ENCODE data around the gene SKA1.

Gene SKA1, protein sequence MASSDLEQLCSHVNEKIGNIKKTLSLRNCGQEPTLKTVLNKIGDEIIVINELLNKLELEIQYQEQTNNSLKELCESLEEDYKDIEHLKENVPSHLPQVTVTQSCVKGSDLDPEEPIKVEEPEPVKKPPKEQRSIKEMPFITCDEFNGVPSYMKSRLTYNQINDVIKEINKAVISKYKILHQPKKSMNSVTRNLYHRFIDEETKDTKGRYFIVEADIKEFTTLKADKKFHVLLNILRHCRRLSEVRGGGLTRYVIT

DNA sequence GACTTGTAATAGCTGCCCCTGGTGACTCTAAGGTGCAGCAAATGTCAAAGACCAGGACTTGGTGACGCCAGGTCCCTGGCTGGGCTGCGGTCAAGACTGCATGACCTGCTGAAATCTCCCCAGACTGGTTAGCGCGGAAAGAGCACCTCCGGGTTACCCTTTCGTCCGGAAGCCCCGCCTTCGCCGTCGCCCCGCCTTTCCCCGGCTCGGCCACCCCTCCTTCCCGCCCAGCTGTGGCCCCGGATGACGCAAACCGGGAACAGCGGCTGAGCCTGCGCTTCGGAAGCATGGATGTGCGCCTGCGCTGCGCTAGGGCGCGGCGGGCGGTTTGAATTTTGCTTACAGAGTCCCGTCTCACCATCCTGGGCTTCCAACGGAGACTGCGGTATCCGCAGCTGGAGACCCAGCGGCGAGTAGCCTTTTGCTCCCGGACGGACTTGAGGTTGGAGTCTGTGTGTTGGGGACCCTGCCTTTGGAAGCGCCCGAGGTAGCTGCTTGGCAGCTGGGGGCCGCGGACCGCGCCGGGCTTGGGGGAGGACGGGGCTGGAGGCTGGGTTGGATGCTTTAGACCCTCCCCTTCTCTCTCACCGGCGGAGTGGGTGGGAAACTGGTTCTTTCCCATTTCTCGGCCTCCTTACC, at the start of gene SKA1:
Gene SKA1 (plus strand): TSS at position 294 of the 639 bp plus-strand sequence. CDS start 785 bp downstream, outside the sequence.
- DNase-seq, result peak; percentile 93 to 98

DNA sequence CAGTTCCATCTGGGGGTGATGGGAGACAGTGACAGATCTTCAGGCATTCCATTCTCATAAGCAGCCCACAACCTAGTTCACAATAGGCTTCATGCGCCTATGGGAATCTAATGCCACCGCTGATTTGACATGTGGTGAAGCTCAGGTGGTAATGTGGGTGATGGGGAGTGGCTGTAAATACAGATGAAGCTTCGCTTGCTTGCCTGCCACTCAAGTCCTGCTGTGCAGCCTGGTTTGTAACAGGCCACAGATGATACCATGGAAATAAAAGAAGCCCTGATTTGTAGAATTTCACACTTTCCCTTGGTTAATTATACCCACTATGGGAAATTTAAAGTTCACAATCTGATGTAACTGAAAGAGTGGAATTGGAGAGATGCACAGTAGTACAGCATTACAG, 46.9 kb upstream of the SKA1 start:
- DNase-seq, result no peak

DNA sequence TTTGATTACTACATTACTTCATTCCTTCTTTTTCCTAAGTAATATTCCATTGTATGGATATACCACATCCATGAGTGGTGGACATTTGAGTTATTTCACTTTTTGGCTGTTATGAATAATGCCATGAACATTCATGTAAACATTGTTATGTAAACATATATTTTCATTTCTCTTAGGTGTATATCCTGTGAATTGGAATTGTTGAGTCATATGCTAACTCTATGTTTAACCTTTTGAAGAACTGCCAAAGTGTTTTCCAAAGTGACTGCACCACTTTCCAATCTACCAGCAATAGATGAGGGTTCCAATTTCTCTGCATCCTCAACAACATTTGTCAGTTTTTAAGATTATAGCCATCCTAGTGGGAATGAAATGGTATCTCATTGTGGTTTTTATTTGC, 44.7 kb upstream of the SKA1 start:
- DNase-seq, result no peak

DNA sequence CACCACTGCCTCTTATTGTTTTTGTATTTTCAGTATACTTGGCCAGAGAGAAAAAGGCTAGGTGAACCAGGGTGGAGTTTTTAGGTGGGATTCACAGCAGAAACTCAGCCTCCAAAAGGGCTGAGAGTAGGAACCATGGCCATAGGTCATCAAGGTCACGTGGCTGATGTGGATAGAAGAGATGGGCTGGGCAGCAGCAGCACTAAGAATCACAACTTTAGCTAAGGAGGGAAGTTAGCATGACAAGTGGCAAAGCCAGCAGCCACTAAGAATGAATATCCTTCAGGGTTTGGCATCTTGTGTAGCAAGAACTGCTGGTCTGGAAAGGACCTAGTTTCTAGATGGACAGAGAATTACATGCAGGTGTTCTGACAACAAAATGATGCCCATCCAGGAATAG, 43.2 kb upstream of the SKA1 start:
- DNase-seq, result no peak

DNA sequence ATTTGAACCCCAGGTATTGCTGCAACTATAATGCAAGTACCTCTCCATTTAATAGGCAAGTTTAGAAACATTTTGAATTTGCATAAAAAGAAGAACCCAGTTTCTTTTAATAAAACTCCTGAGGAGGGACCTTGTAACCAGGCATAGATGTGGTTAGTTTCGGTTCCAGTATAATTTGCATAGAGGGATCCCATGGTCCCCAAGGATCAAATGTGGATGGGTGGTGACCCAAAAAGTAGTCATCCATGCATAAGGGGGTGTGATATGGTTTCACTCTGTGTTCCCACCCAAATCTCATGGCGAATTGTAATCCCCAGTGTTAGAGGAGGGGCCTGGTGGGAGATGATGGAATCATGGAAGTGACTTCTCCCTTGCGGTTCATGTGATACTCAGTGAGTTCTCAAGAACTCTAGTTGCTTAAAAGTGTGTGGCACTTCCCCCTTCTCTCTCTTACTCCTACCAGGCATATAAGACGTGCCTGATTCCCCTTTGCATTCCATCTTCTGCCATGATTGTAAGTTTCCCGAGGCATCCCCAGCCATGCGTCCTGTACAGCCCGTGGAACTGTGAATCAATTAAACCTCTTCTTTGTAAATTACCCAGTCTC, 40.2 kb upstream of the SKA1 start:
- no peak for DNase-seq

DNA sequence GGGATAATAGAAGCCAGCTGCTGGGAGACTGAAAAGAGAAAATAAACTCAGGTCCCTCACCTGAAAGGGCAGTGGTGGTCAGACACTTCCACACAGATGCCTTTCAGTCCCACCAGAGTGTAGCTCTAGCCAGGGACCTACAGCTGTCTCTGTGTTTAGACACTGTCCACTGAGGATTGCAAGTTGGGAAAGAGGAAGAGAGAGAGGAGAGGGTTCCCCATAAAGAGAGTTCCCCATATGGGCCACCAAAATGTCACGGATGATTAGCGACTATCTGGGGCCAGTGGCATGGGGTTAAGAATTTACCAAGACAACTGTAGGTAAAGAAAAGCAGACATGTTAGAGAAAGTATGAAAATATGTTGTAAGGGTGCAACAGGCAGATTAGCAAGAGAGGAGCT, 36.7 kb upstream of the SKA1 start:
- no peak for DNase-seq

DNA sequence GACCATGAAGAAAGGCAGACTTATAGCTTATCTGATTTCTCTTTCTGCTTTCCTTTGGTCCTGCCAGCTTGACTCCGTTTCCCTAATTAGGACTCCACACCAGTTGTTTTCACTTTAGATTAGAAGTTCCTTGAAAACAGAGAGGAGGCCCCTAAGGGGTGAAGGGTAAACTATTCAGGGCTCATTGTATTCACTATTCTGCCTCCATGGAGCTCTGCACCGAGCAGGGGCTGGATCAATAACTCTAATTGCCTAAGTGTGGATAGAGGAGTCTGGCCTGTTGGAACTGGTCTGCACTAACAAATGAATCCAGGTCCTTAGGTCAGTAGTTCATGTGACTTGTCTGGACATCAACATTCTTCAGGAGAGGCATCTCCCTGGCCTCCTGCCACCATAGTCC, 36.1 kb upstream of the SKA1 start:
- no peak for DNase-seq

DNA sequence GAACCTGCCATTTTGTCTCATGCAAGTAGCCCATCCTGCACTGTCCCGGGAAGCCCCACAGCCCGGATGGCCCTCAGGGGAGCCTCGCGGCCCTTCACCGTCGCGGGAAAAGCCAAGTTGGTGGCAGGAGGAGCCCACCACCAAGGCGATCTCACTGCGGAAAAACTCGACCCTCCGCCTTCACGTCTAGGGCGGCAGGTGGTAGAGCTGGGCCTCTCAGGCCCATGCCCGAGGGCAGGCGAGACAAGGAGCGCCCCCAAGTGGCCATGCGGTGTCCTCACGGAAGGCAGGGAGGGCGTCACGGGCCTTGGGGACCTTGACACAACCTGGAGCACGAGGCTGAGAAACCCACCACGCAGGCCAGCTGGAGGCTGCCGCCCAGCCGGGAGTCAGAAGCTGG, 34.8 kb upstream of the SKA1 start:
- DNase-seq, result no peak

DNA sequence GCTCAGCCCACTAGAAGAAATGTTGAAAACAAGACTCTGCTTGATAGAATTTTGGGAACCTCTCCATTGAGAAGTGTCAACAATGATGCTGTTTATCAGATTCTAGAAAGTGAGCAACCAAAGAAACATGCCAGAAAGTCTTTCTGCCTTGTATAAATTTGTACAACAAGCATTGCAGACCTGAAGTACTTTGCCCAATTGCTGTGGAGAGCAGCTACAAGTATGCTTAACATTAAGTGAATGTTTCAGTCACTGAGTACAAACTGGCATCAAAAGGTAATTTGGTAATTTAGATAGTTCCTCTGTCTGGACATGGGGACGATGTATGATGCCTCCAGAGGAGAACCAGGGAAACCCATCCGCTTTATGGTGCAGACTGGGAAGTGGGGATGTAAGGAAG, 33.4 kb upstream of the SKA1 start:
- DNase-seq, result no peak

DNA sequence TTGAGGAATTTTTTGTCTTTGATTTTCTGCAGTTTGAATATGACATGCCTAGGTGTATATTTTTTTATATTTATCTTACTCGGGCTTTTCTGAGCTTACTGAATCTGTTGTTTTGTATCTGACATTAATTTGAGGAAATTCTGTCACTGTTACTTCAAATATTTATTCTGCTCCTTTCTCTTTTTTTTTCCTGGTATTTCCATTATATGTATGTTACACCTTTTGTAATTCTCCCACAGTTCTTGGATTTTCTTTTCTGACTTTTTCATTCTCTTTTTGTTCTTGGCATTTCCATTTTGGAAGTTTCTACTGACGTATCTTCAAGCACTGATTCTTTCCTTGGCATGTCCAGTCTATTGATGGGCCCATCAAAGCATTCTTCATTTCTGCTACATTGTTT, 24.1 kb upstream of the SKA1 start:
- no peak for DNase-seq

DNA sequence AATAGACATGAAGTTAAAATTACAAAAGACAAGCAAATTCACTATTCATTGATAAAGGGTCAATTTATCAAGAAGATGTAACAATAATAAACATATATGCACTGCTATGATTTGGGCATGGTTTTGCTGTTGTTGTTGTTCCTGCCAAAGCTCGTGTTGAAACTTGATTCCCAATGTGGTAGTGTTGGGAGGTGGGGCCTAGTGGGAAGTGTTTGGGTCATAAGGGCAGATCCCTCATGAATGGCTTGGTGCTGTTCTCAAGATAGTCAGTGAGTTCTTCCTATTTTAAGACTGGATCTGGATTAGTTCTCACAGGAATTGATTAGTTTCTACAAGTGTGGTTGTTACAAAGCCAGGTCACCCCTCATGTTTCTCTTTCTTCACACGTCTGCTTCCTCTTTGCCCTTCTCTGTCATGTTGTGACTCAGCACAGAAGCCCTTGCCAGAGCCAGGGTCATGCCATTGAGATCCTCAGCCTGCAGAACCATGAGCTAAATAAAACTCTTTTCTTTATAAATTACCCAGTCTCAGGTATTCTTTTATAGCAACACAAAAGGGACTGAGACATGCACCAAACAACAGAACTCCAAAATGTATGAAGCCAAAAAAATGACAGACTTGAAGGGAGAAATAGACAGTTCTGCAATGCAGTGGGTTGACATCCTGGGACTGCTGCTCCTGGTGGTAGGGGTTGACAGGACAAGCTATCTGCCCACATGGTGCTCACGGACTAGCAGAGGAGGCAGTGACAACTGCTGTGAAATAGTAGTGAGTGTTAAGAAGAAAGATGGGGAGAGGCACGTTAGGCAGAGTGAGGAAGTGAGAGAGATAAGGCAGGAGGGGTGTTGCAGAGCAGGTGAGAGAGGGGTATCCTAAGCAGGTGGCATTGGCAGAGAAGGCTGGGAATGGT, 18.6 kb upstream of the SKA1 start:
- DNase-seq, result peak; percentile 64 to 80

DNA sequence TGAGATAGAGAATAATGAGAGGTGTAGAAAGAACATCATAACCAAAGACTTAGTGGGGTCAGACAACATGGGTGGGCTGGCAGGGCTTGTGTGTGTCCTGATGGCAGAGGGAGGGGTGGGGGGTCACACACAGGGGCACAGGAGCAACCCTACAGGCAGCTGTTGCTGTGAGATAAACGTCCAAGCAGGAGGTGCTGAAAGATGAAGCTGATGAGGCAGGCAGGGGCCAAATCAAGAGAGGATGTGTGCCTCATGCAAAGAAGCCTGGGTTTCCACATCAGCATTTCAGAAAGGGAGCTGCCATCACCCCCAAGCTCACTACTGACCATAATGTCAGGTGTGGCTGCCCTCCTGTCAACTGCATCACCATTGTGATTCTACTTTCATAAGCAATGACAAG, 16.0 kb upstream of the SKA1 start:
- DNase-seq, result no peak

DNA sequence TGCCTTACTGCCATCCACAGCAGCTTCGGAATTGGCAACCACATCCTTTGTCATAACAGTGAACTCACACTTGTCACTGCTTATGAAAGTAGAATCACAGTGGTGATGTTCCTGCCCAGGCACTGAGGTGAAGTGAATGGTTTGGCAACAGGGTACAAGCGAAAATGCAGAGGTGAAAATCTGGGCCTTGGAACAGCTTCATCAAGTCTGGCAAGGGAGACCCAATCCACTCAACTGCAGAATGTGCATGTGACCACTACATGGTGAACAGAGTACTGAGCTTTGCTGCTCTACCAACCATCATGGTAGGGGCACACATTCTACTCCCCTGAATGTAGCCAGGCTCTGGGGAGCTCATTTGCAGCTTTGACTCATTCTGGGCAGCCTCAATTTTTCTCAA, 15.0 kb upstream of the SKA1 start:
- no peak for DNase-seq

DNA sequence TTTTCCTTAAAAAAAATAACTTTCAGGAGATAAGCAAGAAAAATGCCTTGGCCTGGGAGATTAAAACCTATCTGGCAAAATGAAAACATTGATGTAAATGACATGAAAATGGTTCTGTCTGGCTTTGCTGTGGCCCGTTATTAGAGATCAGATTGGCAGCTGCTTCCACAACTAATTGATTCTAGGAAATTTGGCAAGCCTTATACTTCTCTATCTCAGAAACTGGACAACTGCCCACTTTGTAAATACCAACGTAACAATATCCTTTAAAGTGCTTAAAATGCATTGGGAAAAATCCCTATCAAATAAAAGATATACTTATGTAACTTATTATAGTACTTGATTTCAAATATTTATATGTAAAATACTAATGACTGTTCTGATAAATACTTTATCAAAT, 14.2 kb upstream of the SKA1 start:
- no peak for DNase-seq

DNA sequence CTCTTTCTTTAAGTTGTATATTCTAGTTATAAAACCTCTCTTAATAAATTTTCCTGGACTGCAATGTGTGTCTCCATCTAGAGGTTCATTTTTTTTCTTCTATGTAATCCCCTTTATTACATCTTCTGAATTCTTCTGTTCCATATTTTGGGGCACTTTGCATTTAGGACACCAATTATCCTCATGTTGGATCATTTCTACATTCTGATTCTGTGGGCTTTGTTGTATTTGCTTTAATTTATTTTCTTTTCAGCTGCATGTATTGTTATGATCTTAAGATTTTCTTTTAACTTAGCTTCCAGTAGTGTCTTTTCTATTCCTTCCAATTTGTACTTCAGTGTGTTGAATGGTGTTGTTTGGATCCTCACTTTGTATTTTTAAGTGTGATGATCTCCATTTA, 5.2 kb upstream of the SKA1 start:
- no peak for DNase-seq

DNA sequence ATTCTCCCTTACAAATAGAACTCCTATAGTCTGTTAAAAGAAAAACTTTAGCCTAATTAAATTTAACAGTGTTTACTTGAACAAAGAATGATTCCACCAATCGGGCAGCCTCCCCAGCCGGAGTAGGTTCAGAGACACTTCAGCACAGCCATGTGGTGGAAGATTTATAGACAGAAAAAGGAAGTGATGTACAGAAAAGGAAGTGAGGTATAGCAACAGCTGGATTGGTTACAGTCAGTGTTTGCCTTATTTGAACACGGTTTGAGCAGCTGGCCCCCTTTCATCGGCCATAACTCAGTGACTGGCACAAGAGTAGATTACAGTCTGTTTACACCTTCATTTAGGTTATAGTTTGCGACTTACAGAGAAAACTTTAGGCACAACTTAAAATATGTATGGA, 2.1 kb upstream of the SKA1 start:
- peak in 1 of 2 donors; percentile 12 for DNase-seq

DNA sequence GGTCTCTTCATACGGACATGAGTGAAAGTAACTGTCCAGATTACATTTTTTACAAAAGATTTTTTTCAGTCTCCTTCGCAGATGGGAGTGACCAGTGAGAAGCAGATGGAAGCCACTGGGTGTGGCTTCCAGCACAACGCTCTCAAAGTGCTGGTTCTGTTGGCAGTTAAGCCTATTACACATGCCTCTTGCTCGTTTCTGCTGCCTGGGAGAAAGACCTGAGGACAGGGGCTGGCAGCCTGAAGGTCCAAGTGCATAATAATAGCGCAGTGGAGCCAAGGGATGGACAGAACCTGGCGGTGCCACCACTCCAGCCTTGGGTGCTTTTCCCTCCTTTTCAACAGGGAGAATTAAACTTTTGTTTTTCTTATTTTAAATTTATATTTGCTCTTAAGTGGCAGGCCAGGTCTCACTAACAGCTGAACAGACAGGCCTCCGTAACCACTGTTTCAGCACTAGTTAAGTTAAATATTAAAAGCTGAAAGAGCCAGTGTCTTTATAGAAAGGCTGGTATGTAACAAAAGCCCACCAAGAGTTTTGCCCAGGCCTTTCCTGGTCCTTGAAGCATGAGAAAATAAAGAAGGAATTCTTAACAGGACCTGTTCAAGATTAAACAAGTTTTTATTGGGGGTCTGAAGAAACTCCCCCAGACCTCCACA, 1.2 kb upstream of the SKA1 start:
- no peak for DNase-seq

DNA sequence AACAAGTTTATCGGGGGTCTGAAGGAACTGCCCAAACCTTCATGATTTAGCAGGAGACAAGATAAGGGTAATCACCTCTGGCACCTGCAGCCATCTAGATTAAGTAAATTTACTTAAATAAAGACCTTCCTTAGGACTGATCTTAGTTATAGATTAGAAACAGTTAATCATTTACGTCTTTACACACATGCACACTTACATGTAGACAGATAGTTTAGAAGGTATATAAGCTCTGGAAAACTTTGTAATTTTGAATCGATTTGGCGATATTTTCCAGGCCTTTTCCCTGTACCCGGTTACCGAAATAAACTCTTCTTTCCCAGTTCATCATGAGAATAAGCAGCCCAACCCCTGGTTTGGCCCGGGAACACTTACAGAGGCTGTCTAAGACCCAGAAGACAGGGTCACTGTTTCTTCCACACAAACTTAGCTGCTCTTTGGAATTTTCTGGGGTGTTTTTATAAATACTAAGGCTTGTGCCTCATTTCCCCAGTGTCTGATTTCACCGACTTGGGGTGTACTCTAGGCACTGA, 560 bp upstream of the SKA1 start:
- no peak for DNase-seq

DNA sequence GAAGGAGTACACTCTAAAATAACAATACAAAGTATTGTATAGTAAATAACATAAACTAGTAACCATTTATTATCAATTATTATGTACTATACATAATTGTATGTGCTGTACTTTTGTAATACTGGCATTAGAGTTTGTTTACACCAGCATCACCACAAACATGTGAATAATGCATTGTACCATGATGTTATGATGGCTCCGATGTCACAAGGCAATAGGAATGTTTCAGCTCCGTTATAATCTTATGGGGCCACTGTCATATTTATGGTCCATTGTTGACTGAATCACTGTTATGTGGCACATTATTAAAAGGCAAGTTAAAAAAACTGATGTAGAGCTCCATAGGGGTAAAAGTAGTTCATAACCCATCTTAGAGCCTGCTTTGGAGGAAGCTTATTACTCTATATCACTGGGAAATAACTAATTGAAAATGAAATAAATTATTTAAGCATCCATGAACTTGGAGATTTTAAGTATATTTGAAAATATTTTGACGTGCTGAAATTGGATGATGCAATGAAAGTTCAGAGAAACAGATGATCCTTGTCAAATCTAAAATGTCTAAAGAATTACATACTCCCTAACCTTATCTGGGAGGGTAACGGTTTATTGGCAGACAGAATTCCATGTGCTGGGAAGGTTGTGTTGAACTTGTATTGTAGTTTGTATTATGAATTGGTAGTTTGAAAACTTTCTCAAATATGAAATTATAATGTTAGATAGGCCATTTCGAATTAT, 2.4 kb downstream of the SKA1 start:
- DNase-seq, result no peak

DNA sequence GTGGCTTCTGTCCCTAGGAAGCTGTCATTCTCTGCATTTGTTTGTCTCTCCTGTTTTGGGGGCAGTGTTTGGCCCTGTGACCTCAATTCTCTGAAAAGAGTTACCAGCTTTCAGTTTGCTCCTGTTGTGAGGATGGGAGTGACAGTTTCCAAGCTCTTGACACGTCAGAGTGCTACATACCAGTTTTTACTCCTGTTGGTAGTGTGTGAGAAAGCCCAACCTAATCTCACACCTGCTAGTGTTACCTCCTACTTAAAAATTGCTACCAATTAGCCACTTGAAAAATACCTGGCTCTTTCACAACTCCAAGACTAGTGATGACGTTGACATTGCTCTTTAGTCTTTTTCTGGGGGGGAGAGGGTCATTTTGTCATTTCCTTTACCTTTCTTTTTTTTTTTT, 14.1 kb downstream of the SKA1 start:
- DNase-seq, result no peak

DNA sequence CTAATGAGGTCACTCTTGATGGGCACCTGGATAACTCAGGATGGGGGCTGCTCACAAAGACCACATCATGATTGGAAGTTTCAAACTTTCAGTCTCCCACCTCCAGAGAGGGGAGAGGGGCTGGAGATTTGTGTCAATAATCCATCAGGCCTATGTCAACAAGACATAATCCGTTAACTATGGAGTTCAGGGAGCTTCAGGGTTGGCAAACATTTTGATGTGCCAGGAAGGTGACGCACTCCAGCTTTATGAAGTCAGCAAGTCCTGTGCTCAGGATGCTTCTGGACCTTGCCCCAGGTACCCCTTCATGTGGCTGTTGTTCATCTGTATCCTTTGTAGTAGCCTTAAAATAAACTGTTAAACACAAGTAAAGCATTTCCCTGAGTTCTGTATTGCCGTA, 19.0 kb downstream of the SKA1 start:
- DNase-seq, result no peak

DNA sequence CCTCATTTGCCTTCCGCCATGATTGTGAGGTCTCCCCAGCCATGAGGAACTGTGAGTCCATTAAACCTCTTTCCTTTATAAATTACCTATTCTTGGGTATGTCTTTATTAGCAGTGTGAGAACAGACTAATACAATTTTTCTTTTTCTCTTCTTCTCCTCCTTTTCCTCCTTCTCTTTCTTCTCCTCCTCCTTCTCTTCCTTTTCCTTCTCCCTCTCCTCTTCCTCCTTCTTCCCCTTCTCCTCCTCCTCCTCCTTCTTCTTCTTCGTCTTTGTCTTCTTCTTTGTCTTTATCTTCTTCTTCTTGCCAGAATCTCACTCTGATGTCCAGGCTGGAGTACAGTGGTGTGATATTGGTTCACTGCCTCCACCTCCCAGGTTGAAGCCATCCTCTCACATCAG, 20.2 kb downstream of the SKA1 start:
- DNase-seq, result no peak

Data from inflammatory macrophage treated with lipopolysaccharide for 1 hour (primary cell).